HepG2 (cell line): ENCODE measurements around the gene SLC25A19. TPM values are rescaled to one million over a fixed set of nuclear protein-coding genes. Genes with fewer than 3 reads are reported as not detected.
A peak's percentile ranks its signal among the peaks of the same experiment; 100 is the strongest.

Experiments
- BCL6 ChIP-seq: IDR thresholded peaks from 2 replicates; pipeline ENCODE4 v1.6.1; 2016; ENCODE audit warnings: missing genetic modification reagents, missing compliant biosample characterization
- CEBPG ChIP-seq: IDR thresholded peaks from 2 replicates; pipeline ENCODE4 v1.6.1; 2016
- CTCF ChIP-seq: sonication (generic); formaldehyde crosslinking; IDR thresholded peaks from 2 replicates; pipeline ENCODE4 v1.5.0; 2020; ENCODE audit warnings: mild to moderate bottlenecking, missing genetic modification reagents, moderate library complexity
- GFI1 ChIP-seq: sonication (generic); formaldehyde crosslinking; IDR thresholded peaks from 2 replicates; pipeline ENCODE4 v1.5.0; 2020; ENCODE audit warnings: missing genetic modification reagents, mild to moderate bottlenecking, borderline replicate concordance
- GTF2F1 ChIP-seq: fragments of 150-350 bp; IDR thresholded peaks from 2 replicates; pipeline ENCODE4 v1.6.1; 2014; ENCODE audit warnings: low read length
- KLF15 ChIP-seq: sonication (generic); formaldehyde crosslinking; IDR thresholded peaks from 2 replicates; pipeline ENCODE4 v1.8.1; 2023; ENCODE audit warnings: borderline replicate concordance, mild to moderate bottlenecking, inconsistent platforms, missing genetic modification reagents, mixed read lengths
- NFKBIZ ChIP-seq: IDR thresholded peaks from 2 replicates; pipeline ENCODE4 v1.6.1; 2018; ENCODE audit warnings: missing genetic modification reagents, missing compliant biosample characterization
- PRPF4 ChIP-seq: fragments of 200-400 bp; formaldehyde crosslinking; IDR thresholded peaks from 2 replicates; pipeline ENCODE4 v1.6.1; 2016; ENCODE audit warnings: low read length, low read depth; ENCODE audit not compliant: poor library complexity, severe bottlenecking
- REL ChIP-seq: sonication (generic); formaldehyde crosslinking; conservative IDR thresholded peaks from 2 replicates; pipeline ENCODE4 v1.8.0; 2022; ENCODE audit warnings: mild to moderate bottlenecking, missing genetic modification reagents, moderate library complexity
- SYNCRIP ChIP-seq: fragments of 200-400 bp; formaldehyde crosslinking; IDR thresholded peaks from 2 replicates; pipeline ENCODE4 v1.6.1; 2018; ENCODE audit warnings: mild to moderate bottlenecking, low read depth, low read length; ENCODE audit not compliant: insufficient read depth
- ZNF24 ChIP-seq: fragments of 450-650 bp; IDR thresholded peaks from 2 replicates; pipeline ENCODE4 v1.6.1; 2017; ENCODE audit warnings: antibody characterized with exemption, mild to moderate bottlenecking
- ZNF280D ChIP-seq: sonication (generic); formaldehyde crosslinking; IDR thresholded peaks from 2 replicates; pipeline ENCODE4 v1.5.1; 2020; ENCODE audit warnings: mild to moderate bottlenecking, missing genetic modification reagents
- ZNF317 ChIP-seq: sonication (generic); formaldehyde crosslinking; IDR thresholded peaks from 2 replicates; pipeline ENCODE4 v1.5.0; 2020; ENCODE audit warnings: mild to moderate bottlenecking, missing genetic modification reagents
- ZNF331 ChIP-seq: sonication (generic); formaldehyde crosslinking; IDR thresholded peaks from 2 replicates; pipeline ENCODE4 v1.4.0; 2020; ENCODE audit warnings: missing genetic modification reagents
- ZNF484 ChIP-seq: sonication (generic); formaldehyde crosslinking; IDR thresholded peaks from 2 replicates; pipeline ENCODE4 v1.5.1; 2020; ENCODE audit warnings: mild to moderate bottlenecking, low read depth, missing genetic modification reagents, borderline replicate concordance
- ZNF710 ChIP-seq: sonication (generic); formaldehyde crosslinking; IDR thresholded peaks from 2 replicates; pipeline ENCODE4 v1.5.0; 2020; ENCODE audit warnings: mild to moderate bottlenecking, missing genetic modification reagents, borderline replicate concordance
- ZNF816 ChIP-seq: sonication (generic); formaldehyde crosslinking; IDR thresholded peaks from 2 replicates; pipeline ENCODE4 v1.8.0; 2022; ENCODE audit warnings: missing genetic modification reagents, mild to moderate bottlenecking, borderline replicate concordance
- ZNF891 ChIP-seq: sonication (generic); formaldehyde crosslinking; IDR thresholded peaks from 2 replicates; pipeline ENCODE4 v1.5.0; 2020; ENCODE audit warnings: mild to moderate bottlenecking, missing genetic modification reagents
- polyA plus RNA-seq, 8 experiments: library from polyadenylated mRNA; depleted of rRNA in 3 of 8; stranded (reverse) in 7 of 8; unstranded in 1 of 8; fragments of >200 nt; fragmentation: Illumina TruSeq in 4 of 8; extraction: Trizol in 4 of 8; gene quantifications; 2 replicates each; pipeline versions ENCODE4 v1.2.1 to v1.2.3, GENCODE V29; 2011 to 2016; ENCODE audit warnings: low read depth in 4 of 8, missing spikeins in 1 of 8, mixed read lengths in 1 of 8; ENCODE audit not compliant: insufficient read depth in 1 of 8
- total RNA-seq, 5 experiments: library from RNA; depleted of rRNA; stranded (reverse); fragments of >200 nt; fragmentation: Illumina TruSeq; extraction: Trizol; gene quantifications; 2 replicates each; pipeline ENCODE4 v1.2.3, GENCODE V29; 2016; ENCODE audit warnings: low read depth in 1 of 5
- TF ChIP-seq, protein P1 (sequence below): sonication (generic); formaldehyde crosslinking; IDR thresholded peaks from 2 replicates; pipeline ENCODE4 v1.4.0; 2020; ENCODE audit warnings: mild to moderate bottlenecking, missing genetic modification reagents

SLC25A19 gene
- total and polyA plus RNA-seq, 2 of the 13 experiments (the other 11 are each of a cell fraction or from before 2014, with no cell fraction given), result 24.4 to 41.4 TPM

- TF ChIP-seq CTCF (CRISPR knock-in tag) (peak; percentile 40), ZNF24 (no peak), ZNF891 (0 out of 2 replicates have a peak, but pooled peaks have one; percentile 91), NFKBIZ (no peak), BCL6 (CRISPR knock-in tag) (no peak), ZNF280D (peak; percentile 20; the same call in 1 of the 2 replicates), ZNF317 (CRISPR knock-in tag) (0 out of 2 replicates have a peak, but pooled peaks have one; percentile 15), KLF15 (CRISPR knock-in tag) (0 out of 2 replicates have a peak, but pooled peaks have one; percentile 21), GTF2F1 (no peak), ZNF816 (CRISPR knock-in tag) (no peak), GFI1 (CRISPR knock-in tag) (no peak; the same call in 1 of the 2 replicates), PRPF4 (no peak), CEBPG (CRISPR knock-in tag) (no peak), ZNF331 (CRISPR knock-in tag) (no peak), SYNCRIP (no peak), ZNF710 (CRISPR knock-in tag) (peak; percentile 12; the same call in 1 of the 2 replicates), ZNF484 (0 out of 2 replicates have a peak, but pooled peaks have one; percentile 50), REL (0 out of 2 replicates have a peak, but pooled peaks have one; percentile 33)
- TF ChIP-seq, protein P1, sequence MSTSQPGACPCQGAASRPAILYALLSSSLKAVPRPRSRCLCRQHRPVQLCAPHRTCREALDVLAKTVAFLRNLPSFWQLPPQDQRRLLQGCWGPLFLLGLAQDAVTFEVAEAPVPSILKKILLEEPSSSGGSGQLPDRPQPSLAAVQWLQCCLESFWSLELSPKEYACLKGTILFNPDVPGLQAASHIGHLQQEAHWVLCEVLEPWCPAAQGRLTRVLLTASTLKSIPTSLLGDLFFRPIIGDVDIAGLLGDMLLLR (CRISPR knock-in tag), result peak; percentile 75
- TF ChIP-seq, all 625 proteins: peak for 27
These were observed 28.4 kb downstream of the SLC25A19 start (continued) for GRCh38 chr17:75260641-75261335.
